HAP-1 (cell line): ENCODE data around the gene BNIP2.
"Not testable (repeated sequence)": the region's sequence is repeated elsewhere in the genome, so short reads cannot be mapped to it uniquely, and the experiment has no call there.

Source experiments
- DNase-seq, 2 experiments: peaks; one replicate each; pipeline ENCODE4 v3.0.0-alpha.2; 2016 to 2020; ENCODE audit warnings: low spot score in 2 of 2
- H3K27me3 ChIP-seq: fragments of 250-450 bp; sonication (Bioruptor Pico); 2 replicates; pipeline ENCODE4 v1.5.1; 2020; ENCODE audit warnings: low read depth, mild to moderate bottlenecking, moderate library complexity
- H3K36me3 ChIP-seq: fragments of 250-450 bp; sonication (Bioruptor Pico); replicated peaks from 2 replicates; pipeline ENCODE4 v1.5.1; 2020; ENCODE audit warnings: mild to moderate bottlenecking
- H3K4me1 ChIP-seq: fragments of 250-450 bp; sonication (Bioruptor Pico); 2 replicates; pipeline ENCODE4 v1.5.1; 2020; ENCODE audit warnings: mild to moderate bottlenecking
- H3K4me3 ChIP-seq: fragments of 250-450 bp; sonication (Bioruptor Pico); 2 replicates; pipeline ENCODE4 v1.5.1; 2020; ENCODE audit warnings: mild to moderate bottlenecking, moderate library complexity
- H3K9me3 ChIP-seq: fragments of 250-450 bp; sonication (Bioruptor Pico); 2 replicates; pipeline ENCODE4 v1.5.1; 2020; ENCODE audit warnings: mild to moderate bottlenecking, moderate library complexity
- in situ Hi-C: fragments of 300-500 bp; cut with MboI; formaldehyde crosslinking; loops from 3 replicates; pipeline ENCODE4 v1.14.3; 2020; ENCODE audit warnings: low sequenced_read_pairs, inconsistent platforms, mixed read lengths

The BNIP2 gene

DNA sequence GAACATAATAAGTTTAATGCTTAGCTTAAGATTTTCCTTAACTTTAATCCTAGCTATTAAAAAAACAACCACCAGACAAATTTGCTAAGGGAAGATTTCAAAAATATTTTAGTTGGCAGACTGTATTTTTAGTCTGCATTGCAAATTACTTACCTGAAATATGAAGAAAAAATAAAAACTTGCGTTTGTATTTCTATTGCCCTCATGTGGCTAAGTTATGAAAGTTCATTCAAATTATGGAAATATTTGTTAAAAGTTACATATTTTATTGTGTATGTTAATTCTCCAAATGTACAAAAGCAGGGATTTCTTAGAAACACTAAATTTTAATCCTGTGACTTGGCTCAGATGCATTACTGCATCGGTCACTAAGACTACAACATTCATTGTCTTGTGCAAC lies 46.8 kb downstream of the BNIP2 start:
- no peak for DNase-seq
- in situ Hi-C loops: no loop called here
- Histone ChIP-seq H3K36me3 (peaks cover 49% of the 10 kb centered on the region), H3K9me3 (no peaks in the 10 kb centered on the region), H3K27me3 (no peaks in the 10 kb centered on the region), H3K4me1 (peaks cover 22% of the 10 kb centered on the region), H3K4me3 (no peak overlapping the region)

DNA sequence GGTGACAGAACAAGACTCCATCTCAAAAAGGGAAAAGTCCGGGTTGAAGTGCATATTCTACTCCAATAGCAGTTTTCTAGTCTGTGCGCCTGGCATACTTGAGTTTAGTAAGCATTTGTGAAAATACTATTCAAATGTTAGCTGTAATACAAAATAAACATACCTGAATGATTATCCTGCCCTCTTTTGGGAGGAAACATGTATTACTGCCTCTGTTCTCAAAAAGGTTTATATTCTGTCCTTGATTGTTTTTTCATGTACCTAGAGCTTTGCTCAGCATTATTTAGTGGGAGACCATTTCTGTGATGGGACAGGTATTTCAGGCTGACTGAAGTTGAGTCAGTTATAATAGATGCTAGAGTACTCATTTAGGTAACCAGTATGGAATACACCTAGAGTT lies 51.6 kb downstream of the BNIP2 start:
- DNase-seq, in situ Hi-C loops, H3K9me3 ChIP-seq, H3K27me3 ChIP-seq, H3K4me3 ChIP-seq: not testable (repeated sequence)
- peaks cover 34% of the 10 kb centered on the region for H3K36me3 ChIP-seq
- H3K4me1 ChIP-seq: peaks cover 11% of the 10 kb centered on the region

DNA sequence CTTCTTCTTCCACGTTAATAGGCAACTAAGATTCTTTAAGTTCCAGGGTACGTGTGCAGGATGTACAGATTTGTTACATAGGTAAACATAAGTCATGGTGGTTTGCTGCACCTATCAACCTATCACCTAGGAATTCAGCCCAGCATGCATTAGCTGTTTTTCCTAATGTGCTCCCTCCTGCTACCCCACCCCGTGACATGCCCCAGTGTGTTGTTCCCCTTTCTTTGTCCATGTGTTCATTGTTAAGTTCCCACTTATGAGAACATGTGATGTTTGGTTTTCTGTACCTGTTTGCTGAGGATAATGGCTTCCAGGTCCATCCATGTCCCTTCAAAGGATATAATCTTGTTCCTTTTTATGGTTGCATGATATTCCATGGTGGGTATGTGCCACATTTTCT lies 52.9 kb downstream of the BNIP2 start:
- H3K4me1 ChIP-seq: no peaks in the 10 kb centered on the region
- in situ Hi-C loops: no loop called here
- peaks cover 26% of the 10 kb centered on the region for H3K36me3 ChIP-seq
- H3K9me3 ChIP-seq: no peaks in the 10 kb centered on the region
- DNase-seq: no peak
- H3K27me3 ChIP-seq: no peaks in the 10 kb centered on the region
- H3K4me3 ChIP-seq: no peak overlapping the region

DNA sequence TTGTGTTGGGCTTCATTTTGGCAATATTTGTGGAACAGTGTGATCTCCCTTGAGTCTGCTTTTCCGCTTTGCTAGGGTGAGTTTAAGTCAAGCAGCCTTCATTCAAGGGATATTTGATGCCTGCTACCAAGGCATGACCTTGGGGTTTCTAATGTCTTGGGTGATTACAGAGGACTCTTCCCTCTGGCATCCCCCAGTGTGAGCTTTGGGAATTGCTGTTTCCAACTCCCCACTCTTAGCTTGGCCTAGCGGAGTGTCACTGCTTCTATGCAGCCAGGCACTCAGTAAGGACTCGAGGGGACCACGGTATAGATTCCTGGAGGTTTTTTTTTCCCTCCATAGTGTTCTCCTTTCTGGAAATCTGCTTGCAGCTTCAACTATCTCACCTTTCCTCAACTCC lies 56.4 kb downstream of the BNIP2 start:
- DNase-seq: peak; percentile 38 to 55
- no peaks in the 10 kb centered on the region for H3K9me3 ChIP-seq
- H3K36me3 ChIP-seq: peaks cover 5% of the 10 kb centered on the region
- no peak overlapping the region for H3K4me3 ChIP-seq
- H3K4me1 ChIP-seq: no peaks in the 10 kb centered on the region
- in situ Hi-C loops: no loop called here
- no peaks in the 10 kb centered on the region for H3K27me3 ChIP-seq

DNA sequence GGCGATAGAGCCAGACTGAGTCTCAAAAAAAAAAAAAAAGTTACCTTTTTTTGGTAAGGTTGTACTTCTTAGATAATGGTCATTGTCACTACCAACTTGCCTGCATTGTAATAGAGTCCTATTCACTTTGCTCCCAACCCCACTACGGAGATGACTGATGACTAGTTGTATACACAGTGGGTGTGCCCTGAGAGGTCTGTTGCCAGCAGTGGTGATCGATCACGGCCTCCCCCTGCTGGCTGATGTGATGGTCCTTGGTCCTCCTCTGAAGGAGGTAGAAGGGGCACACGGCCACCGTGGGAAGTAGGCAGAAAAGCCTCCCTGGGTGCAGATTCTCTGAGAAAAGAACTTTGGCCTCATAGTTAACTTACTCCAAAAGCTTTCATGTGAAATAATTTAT lies 66.8 kb downstream of the BNIP2 start:
- Histone ChIP-seq H3K27me3 (peaks cover 16% of the 10 kb centered on the region), H3K4me1 (no peaks in the 10 kb centered on the region), H3K9me3 (no peaks in the 10 kb centered on the region), H3K4me3 (no peak overlapping the region), H3K36me3 (no peaks in the 10 kb centered on the region)
- in situ Hi-C loops: loop anchor here (10.0 kb wide), 1 partner anchor 87 kb away; no protein-coding TSS in a partner anchor
- peak; percentile 33 to 76 for DNase-seq

DNA sequence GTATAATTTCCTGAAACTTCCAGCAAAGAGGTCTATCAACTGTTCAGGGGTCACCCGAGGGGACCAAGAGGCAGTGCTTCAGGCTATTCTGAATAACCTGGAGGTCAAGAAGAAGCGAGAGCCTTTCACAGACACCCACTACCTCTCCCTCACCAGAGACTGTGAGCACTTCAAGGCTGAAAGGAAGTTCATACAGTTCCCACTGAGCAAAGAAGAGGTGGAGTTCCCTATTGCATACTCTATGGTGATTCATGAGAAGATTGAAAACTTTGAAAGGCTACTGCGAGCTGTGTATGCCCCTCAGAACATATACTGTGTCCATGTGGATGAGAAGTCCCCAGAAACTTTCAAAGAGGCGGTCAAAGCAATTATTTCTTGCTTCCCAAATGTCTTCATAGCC lies 70.7 kb downstream of the BNIP2 start:
- DNase-seq: no peak
- H3K36me3 ChIP-seq: no peaks in the 10 kb centered on the region
- peaks cover 22% of the 10 kb centered on the region for H3K27me3 ChIP-seq
- H3K9me3 ChIP-seq: no peaks in the 10 kb centered on the region
- no peak overlapping the region for H3K4me3 ChIP-seq
- in situ Hi-C loops: no loop called here
- no peaks in the 10 kb centered on the region for H3K4me1 ChIP-seq

DNA sequence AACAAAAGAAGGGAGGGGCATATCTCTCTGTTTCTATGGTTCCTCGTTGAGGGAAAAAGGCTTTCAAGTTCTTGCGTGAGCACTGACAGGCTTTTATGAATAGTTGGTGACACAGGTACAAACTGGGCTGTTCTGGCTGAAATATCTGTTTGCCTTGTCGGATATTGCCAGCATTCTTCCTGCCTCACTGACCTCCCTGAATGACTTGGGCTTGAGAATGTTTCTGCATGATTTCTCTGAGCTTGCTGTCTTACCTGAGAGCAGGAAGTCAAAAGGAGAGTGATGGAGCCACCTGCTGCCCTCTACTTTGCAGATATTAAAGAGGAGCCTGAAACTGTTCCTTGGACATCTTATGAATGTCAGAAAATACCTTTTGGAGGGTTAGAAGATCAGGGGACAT lies 72.7 kb downstream of the BNIP2 start:
- DNase-seq: no peak
- no peaks in the 10 kb centered on the region for H3K4me1 ChIP-seq
- in situ Hi-C loops: no loop called here
- no peaks in the 10 kb centered on the region for H3K9me3 ChIP-seq
- peaks cover 22% of the 10 kb centered on the region for H3K27me3 ChIP-seq
- no peaks in the 10 kb centered on the region for H3K36me3 ChIP-seq
- H3K4me3 ChIP-seq: no peak overlapping the region

DNA sequence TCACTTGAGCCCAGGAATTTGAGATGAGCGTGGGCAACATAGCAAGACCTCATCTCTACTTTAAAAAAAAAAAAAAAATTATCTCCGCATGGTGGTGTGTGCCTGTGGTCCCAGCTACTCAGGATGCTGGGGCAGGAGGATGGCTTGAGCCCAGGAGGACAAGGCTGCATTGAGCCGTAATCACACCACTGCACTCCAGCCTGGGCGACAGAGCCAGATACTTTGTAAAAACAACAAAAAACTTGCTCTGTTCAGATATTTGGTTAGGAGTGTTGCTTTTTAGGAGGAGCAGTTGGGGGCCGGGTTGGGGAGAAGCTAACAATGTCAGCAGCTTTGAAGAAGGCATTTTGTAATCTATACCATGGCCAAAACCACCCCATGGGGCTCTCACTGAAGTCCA lies 73.5 kb downstream of the BNIP2 start:
- in situ Hi-C loops: no loop called here
- Histone ChIP-seq H3K4me1 (no peaks in the 10 kb centered on the region), H3K4me3 (no peak overlapping the region), H3K36me3 (no peaks in the 10 kb centered on the region), H3K27me3 (peaks cover 22% of the 10 kb centered on the region), H3K9me3 (no peaks in the 10 kb centered on the region)
- no peak for DNase-seq

DNA sequence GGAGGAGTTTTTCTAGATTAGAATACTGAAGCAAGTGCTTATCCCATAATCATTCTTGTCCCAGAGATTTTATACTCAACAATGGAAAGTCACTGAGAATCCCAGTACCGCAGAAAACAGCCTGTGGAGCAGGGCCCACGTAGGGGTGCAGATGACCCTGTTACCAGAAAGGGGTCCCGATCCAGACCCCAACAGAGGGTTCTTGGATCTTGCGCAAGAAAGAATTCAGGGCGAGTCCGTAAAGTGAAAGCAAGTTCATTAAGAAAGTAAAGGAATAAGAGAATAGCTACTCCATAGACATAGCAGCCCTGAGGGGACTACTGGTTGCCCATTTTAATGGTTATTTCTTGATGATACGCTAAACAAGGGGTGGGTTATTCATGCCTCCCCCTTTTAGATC lies 75.0 kb downstream of the BNIP2 start:
- Histone ChIP-seq H3K4me1 (no peaks in the 10 kb centered on the region), H3K9me3 (no peaks in the 10 kb centered on the region), H3K36me3 (no peaks in the 10 kb centered on the region), H3K4me3 (no peak overlapping the region), H3K27me3 (peaks cover 22% of the 10 kb centered on the region)
- in situ Hi-C loops: no loop called here
- no peak for DNase-seq

DNA sequence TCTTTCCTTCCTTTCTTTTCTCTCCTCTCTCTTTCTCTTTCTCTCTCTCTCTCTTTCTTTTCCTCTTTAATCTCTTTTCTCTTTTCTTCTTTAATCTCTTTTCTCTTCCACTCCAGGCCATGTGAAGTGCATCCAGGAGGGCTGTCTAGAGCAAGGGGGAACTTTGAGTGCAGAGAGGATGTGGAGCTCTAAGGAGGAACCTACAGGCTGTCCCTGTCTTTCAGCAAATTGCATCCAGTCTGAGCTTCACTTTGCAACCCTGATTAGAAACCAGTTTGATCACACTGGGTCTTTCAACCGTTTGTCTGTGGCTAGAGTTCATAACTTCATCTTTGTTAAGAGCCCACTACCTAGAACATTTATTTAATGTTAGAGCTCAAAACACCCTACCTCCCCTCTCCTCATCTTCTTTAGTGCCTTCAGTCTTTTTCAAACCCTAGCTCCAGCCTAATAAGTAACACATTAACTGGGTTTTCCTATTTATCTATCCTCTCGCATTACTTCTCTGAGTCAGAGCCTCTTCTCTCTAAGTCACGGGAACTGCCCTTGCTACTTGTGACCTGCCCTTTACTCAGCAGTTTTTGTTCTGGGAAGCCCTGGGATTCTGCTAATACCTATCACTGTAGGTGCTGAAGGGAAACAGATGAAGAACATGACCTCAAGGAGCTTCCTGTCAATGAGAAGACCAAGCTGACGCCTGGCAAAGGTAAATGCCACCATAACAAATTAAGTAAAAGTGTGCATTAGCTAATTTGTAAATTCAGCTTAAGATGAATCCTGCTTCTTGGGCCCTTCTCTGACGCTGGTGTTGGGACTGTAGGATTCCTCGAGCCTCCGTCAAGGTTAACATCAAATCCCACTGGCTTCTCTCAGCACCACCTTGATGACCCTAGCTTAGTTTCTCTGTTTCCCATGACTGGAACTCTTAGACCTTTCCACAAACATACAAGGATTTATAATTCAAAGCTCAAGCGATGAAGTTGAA lies 77.6 kb downstream of the BNIP2 start, which contains the start of gene GCNT3:
Gene GCNT3, plus strand, starts transcription at position 508 of the 985 bp plus-strand sequence. CDS start 6,456 bp downstream, outside the sequence.
- Histone ChIP-seq H3K27me3 (peaks cover 5% of the 10 kb centered on the region; the same call in 1 of the 2 replicates), H3K4me1 (no peaks in the 10 kb centered on the region), H3K36me3 (no peaks in the 10 kb centered on the region), H3K9me3 (no peaks in the 10 kb centered on the region), H3K4me3 (no peak within 1 kb of the TSS)
- DNase-seq: no peak
- in situ Hi-C loops: no loop called here

DNA sequence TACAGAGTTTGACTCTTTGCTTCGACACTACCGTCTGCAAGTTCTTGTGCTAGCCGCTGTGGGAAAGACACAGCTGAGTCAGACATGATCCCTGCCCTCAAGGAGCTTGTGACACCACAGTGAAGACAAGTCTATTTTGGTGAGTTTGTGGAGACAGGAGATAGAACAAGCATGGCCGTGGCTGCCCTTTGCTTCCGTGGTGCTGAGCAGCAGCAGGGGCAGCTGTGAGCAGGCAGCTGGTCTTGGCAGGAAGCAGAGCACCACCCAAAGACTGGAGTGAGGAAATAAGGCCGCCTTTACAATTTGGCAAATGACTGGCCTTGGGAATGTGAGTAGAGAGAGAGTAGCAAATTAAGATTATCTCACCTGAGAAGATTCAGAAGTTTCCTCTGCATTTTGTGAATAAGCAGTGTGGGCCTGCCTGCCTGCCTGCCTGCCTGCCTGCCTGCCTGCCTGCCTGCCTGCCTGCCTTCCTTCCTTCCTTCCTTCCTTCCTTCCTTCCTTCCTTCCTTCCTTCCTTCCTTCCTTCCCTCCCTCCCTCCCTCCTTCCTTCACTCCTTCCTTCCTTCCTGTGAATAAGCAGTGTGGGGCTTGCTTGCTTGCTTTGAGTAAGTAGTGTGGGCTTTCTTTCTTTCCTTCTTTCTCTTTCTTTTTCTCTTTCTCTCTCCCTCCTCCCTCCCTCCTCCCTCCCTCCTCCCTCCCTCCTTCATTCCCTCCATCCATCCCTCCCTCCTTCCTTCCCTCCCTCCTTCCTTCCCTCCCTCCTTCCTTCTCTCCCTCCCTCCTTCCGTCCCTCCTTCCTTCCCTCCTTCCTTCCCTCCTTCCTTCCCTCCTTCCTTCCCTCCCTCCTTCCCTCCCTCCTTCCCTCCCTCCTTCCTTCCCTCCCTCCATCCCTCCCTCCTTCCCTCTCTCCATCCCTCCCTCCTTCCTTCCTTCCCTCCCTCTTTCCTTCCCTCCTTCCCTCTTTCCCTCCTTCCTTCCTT lies 79.1 kb downstream of the BNIP2 start:
- Histone ChIP-seq H3K4me1 (no peaks in the 10 kb centered on the region), H3K36me3 (no peaks in the 10 kb centered on the region), H3K4me3 (no peak overlapping the region), H3K9me3 (no peaks in the 10 kb centered on the region), H3K27me3 (no peaks in the 10 kb centered on the region)
- no peak for DNase-seq
- in situ Hi-C loops: no loop called here
